CD4-positive, alpha-beta T cell (primary cell): ENCODE results near the gene ORC5. TPM values are rescaled to one million over a fixed set of nuclear protein-coding genes. Genes with fewer than 3 reads are reported as not detected.

Experiments used
- ATAC-seq: fragments of 200-7000 bp; cut with Tn5 transposase; one replicate; pipeline ENCODE4 v1.10.0; 2022; ENCODE audit warnings: mild to moderate bottlenecking; ENCODE audit not compliant: poor library complexity
- CTCF ChIA-PET: fragments of 350-600 bp; sonication (Branson Sonifier 250); formaldehyde crosslinking; loops from one replicate; lab custom pipeline; 2021; ENCODE audit warnings: antibody characterized with exemption, inconsistent platforms; lab: Charles Lee
- POLR2A ChIA-PET: fragments of 350-600 bp; sonication (Branson Sonifier 250); formaldehyde crosslinking; loops from one replicate; lab custom pipeline; 2021; ENCODE audit warnings: antibody characterized with exemption, inconsistent platforms; lab: Charles Lee
- DNase-seq, 14 experiments: peaks; one replicate each; pipeline ENCODE4 v3.0.0-alpha.2; 2013 to 2020; ENCODE audit warnings: mixed read lengths in 2 of 14
- H3K27ac ChIP-seq, 2 donors: one replicate each; pipeline versions ENCODE4 v1.5.1 to v1.7.0; 2013; ENCODE audit warnings: low read length in 2 of 2, low read depth in 1 of 2, mild to moderate bottlenecking in 1 of 2
- H3K27me3 ChIP-seq, 2 experiments: 1 replicate in 1 of 2; 2 replicates in 1 of 2; pipeline versions ENCODE4 v1.6.1 to v1.7.0; 2013; ENCODE audit warnings: low read length in 2 of 2, control low read depth in 1 of 2, mild to moderate bottlenecking in 1 of 2, moderate library complexity in 1 of 2; ENCODE audit not compliant: insufficient read depth in 2 of 2, control insufficient read depth in 1 of 2
- H3K36me3 ChIP-seq: one replicate; pipeline ENCODE4 v1.6.1; 2013; ENCODE audit warnings: low read length, control low read depth; ENCODE audit not compliant: insufficient read depth
- H3K4me1 ChIP-seq: one replicate; pipeline ENCODE4 v1.6.1; 2013; ENCODE audit warnings: low read length, control low read depth; ENCODE audit not compliant: insufficient read depth
- H3K4me3 ChIP-seq: one replicate; pipeline ENCODE4 v1.5.1; 2013; ENCODE audit warnings: mild to moderate bottlenecking, low read length, moderate library complexity
- H3K9me3 ChIP-seq, 2 experiments: 1 replicate in 1 of 2; 2 replicates in 1 of 2; pipeline versions ENCODE4 v1.6.1 to v1.7.0; 2013; ENCODE audit warnings: low read length in 2 of 2, mild to moderate bottlenecking in 2 of 2, control low read depth in 1 of 2, moderate library complexity in 1 of 2; ENCODE audit not compliant: control insufficient read depth in 1 of 2, insufficient read depth in 1 of 2
- H3K27ac Mint-ChIP-seq: one replicate; pipeline ENCODE4 v1.8.0; 2020; ENCODE audit warnings: mixed read lengths
- H3K27me3 Mint-ChIP-seq: one replicate; pipeline ENCODE4 v1.8.0; 2021; ENCODE audit warnings: mixed read lengths
- H3K36me3 Mint-ChIP-seq: one replicate; pipeline ENCODE4 v1.8.0; 2021; ENCODE audit warnings: low read depth, mixed read lengths
- H3K4me1 Mint-ChIP-seq: one replicate; pipeline ENCODE4 v1.8.0; 2021; ENCODE audit warnings: low read depth, mixed read lengths
- H3K4me3 Mint-ChIP-seq: one replicate; pipeline ENCODE4 v1.8.0; 2020; ENCODE audit warnings: mild to moderate bottlenecking, mixed read lengths
- H3K9me3 Mint-ChIP-seq: one replicate; pipeline ENCODE4 v1.8.0; 2020; ENCODE audit warnings: mixed read lengths
- intact Hi-C, 2 experiments: fragments of 100-400 bp; cut with DNase I in 1 of 2; cut with micrococcal nuclease in 1 of 2; formaldehyde crosslinking; loops; one replicate each; pipeline versions ENCODE4 v1.15.1 to v1.9.0; 2023 to 2025; cut with DNase I, micrococcal nuclease
- total RNA-seq, 174 experiments: library from RNA in 2 of 174; stranded (reverse) in 2 of 174; gene quantifications; one replicate each; pipeline ENCODE4 v1.2.3 and lab custom pipeline; 2021 to 2026
- TF ChIP-seq, protein P1 (sequence below): fragments of 200-600 bp; IDR thresholded peaks from one replicate; pipeline ENCODE4 v1.8.0; 2022; ENCODE audit warnings: antibody characterized with exemption, mild to moderate bottlenecking

Gene ORC5
- total RNA-seq, 2 experiments from 2014 or later, result 7.7 to 9.3 TPM

DNA sequence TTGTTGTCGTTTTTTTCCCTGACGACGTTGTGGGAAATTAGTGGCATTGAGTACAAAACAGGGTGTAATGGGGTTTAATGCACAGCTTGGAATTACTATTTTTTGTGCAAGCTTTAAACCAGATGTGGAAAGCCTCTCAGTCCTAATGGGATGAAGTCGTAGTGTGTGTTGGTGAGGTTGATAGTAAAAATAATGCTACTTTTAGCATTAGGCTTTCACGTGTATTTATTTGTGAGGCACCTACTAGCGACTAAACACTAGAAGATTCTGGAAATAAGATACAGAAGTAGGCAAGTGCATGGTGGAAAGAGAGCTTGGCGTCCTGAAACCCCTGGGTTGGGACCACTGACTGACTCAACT is 588 bp upstream of the ORC5 start:
- intact Hi-C loops, result loop anchor here in 1 of 2 experiments (5.0 to 10.0 kb wide), 4 partner anchors 866 to 1324 kb away; partner anchors contain the start of genes ARMC10, DNAJC2, FBXL13 and PMPCB
- H3K4me3 Mint-ChIP-seq, result peak overlapping the region; percentile 97
- CTCF ChIA-PET, result interaction anchor here (1.3 kb wide), 1 partner anchor 23 kb away, joined by 4 read pairs; no protein-coding TSS in a partner anchor
- peaks cover 46% of the 10 kb centered on the region for H3K4me1 Mint-ChIP-seq
- POLR2A ChIA-PET, result no interaction called here
- peaks cover 20% of the 10 kb centered on the region for H3K4me1 ChIP-seq
- H3K4me3 ChIP-seq, result peak overlapping the region; percentile 92
- TF ChIP-seq, protein P1, sequence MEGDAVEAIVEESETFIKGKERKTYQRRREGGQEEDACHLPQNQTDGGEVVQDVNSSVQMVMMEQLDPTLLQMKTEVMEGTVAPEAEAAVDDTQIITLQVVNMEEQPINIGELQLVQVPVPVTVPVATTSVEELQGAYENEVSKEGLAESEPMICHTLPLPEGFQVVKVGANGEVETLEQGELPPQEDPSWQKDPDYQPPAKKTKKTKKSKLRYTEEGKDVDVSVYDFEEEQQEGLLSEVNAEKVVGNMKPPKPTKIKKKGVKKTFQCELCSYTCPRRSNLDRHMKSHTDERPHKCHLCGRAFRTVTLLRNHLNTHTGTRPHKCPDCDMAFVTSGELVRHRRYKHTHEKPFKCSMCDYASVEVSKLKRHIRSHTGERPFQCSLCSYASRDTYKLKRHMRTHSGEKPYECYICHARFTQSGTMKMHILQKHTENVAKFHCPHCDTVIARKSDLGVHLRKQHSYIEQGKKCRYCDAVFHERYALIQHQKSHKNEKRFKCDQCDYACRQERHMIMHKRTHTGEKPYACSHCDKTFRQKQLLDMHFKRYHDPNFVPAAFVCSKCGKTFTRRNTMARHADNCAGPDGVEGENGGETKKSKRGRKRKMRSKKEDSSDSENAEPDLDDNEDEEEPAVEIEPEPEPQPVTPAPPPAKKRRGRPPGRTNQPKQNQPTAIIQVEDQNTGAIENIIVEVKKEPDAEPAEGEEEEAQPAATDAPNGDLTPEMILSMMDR, result no peak
- H3K27ac Mint-ChIP-seq, result peak overlapping the region; percentile 94
- H3K9me3 Mint-ChIP-seq, result no peaks in the 10 kb centered on the region
- peaks cover 20% of the 10 kb centered on the region for H3K36me3 Mint-ChIP-seq
- peak in 1 of 14 experiments; percentile 5 for DNase-seq
- no peaks in the 10 kb centered on the region for H3K27me3 ChIP-seq
- no peak for ATAC-seq
- no peaks in the 10 kb centered on the region for H3K9me3 ChIP-seq
- peaks cover 5% of the 10 kb centered on the region for H3K36me3 ChIP-seq
- peaks cover 17% of the 10 kb centered on the region for H3K27me3 Mint-ChIP-seq
- H3K27ac ChIP-seq, result peak overlapping the region; percentile 58 to 77

DNA sequence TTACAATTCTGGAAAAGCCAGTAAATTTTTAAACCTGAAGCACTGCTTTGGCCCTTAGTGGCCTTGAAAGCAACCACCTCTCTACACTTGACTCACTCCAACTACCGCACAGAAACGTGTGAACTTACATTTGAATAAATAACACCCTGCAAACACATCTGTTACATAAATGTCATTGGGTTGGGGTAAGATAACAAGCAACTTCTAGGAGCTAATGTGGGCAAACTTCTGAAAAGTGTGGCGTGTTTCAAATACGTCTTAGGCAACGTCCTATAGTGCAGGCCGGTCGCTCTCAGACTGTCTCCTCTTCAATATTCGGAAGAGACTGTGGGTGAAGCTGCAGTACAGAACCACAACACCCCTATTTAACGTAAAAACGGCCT is 474 bp downstream of the ORC5 start:
- TF ChIP-seq, protein P1, result no peak
- H3K36me3 Mint-ChIP-seq, result peaks cover 30% of the 10 kb centered on the region
- Histone ChIP-seq H3K27ac (peak overlapping the region; percentile 58 to 77), H3K36me3 (peaks cover 16% of the 10 kb centered on the region), H3K27me3 (no peaks in the 10 kb centered on the region), H3K4me1 (peaks cover 20% of the 10 kb centered on the region), H3K4me3 (peak overlapping the region; percentile 92), H3K9me3 (no peaks in the 10 kb centered on the region)
- H3K4me3 Mint-ChIP-seq, result peak overlapping the region; percentile 97
- peaks cover 14% of the 10 kb centered on the region for H3K27me3 Mint-ChIP-seq
- peak in 4 of 14 experiments; percentile 4 to 49 (median 26) for DNase-seq
- POLR2A ChIA-PET, result no interaction called here
- ATAC-seq, result peak; percentile 53
- intact Hi-C loops, result loop anchor here in 1 of 2 experiments (5.0 to 10.0 kb wide), 4 partner anchors 865 to 1325 kb away; partner anchors contain the start of genes ARMC10, DNAJC2, FBXL13 and PMPCB
- CTCF ChIA-PET, result interaction anchor here (1.3 kb wide), 1 partner anchor 24 kb away, joined by 4 read pairs; no protein-coding TSS in a partner anchor
- no peaks in the 10 kb centered on the region for H3K9me3 Mint-ChIP-seq
- H3K27ac Mint-ChIP-seq, result peak overlapping the region; percentile 94
- H3K4me1 Mint-ChIP-seq, result peaks cover 51% of the 10 kb centered on the region

DNA sequence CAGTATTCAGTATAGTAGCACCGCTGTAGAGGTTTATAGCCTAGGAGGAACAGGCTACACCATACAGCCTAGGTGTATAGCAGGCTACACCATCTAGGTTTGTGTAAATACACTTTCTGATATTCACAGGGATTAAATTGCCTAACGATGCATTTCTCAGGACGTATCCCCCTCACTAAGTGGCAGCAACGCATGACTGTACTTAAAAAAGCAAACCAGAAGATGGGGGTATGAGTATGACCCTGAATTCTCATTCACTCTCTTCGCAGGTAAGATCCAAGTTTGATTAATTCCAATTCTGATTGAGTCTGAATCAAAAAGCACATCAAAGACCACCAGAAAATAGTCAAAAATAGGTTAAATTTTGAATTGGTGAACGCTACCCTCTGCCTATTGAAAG is 972 bp downstream of the ORC5 start:
- H3K27ac Mint-ChIP-seq, result peak overlapping the region; percentile 94
- no peaks in the 10 kb centered on the region for H3K27me3 ChIP-seq
- DNase-seq (no peak), ATAC-seq (no peak)
- peak overlapping the region; percentile 92 for H3K4me3 ChIP-seq
- H3K27me3 Mint-ChIP-seq, result peaks cover 13% of the 10 kb centered on the region
- peaks cover 20% of the 10 kb centered on the region for H3K4me1 ChIP-seq
- peaks cover 55% of the 10 kb centered on the region for H3K4me1 Mint-ChIP-seq
- ChIA-PET CTCF (no interaction called here), POLR2A (no interaction called here)
- peak overlapping the region in 1 of 2 donors; percentile 77 for H3K27ac ChIP-seq
- H3K9me3 ChIP-seq, result no peaks in the 10 kb centered on the region
- no peaks in the 10 kb centered on the region for H3K9me3 Mint-ChIP-seq
- peaks cover 35% of the 10 kb centered on the region for H3K36me3 Mint-ChIP-seq
- TF ChIP-seq, protein P1, result no peak
- peaks cover 20% of the 10 kb centered on the region for H3K36me3 ChIP-seq
- H3K4me3 Mint-ChIP-seq, result peak overlapping the region; percentile 97
- intact Hi-C loops, result loop anchor here in 1 of 2 experiments (5.0 to 10.0 kb wide), 4 partner anchors 865 to 1325 kb away; partner anchors contain the start of genes ARMC10, DNAJC2, FBXL13 and PMPCB
